Mucosa of gallbladder (tissue), 1 donor: ENCODE measurements around the gene DHX58. TPM values are rescaled to one million over a fixed set of nuclear protein-coding genes. Genes with fewer than 3 reads are reported as not detected.
"Not testable (repeated sequence)": the region's sequence is repeated elsewhere in the genome, so short reads cannot be mapped to it uniquely, and the experiment has no call there.

ENCODE experiments used
- DNase-seq: peaks from one replicate; pipeline ENCODE4 v3.0.0-alpha.2; 2020; ENCODE audit warnings: low spot score
- total RNA-seq: library from RNA; stranded (reverse); gene quantifications from one replicate; pipeline ENCODE4 v1.2.1, GENCODE V29; 2021
- donor health status: DM: no; HTN: no; CAD: no.

The DHX58 gene
- total RNA-seq = 26.8 TPM

DNA sequence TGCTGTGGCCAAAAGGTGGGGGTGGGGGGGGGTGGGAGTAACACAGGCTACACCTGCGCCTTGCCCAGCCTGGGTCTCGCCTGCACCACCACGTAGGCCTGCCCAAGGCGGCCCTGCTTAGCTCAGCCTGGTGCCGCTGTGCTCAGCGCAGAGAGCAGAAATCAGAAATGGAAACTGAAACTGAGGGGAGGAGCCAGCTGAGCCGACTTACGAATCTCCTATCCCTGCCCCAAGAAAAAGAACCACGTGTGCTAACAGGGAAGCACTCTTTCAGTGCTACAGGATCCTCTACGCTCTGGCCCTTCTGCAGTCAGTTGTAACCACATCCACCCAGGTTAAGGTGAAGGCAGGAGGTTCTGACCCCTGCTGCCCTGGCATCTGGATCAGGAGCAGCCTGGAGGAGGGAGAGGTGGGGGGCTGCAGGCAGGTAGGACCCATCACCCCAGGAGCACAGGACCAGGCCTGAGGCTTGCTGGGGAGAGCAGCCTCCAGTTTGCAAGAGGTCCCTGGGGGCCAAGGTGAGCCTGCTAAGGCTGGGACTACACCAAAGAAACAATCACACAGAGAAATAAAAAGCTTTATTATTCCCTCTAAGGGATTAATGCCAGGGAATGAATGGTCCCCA, at the start of gene DHX58:
Gene DHX58, minus strand, starts transcription at position 163 of the 625 bp plus-strand sequence. CDS start 822 bp downstream, outside the sequence.
- DNase-seq = peak; percentile 79

DNA sequence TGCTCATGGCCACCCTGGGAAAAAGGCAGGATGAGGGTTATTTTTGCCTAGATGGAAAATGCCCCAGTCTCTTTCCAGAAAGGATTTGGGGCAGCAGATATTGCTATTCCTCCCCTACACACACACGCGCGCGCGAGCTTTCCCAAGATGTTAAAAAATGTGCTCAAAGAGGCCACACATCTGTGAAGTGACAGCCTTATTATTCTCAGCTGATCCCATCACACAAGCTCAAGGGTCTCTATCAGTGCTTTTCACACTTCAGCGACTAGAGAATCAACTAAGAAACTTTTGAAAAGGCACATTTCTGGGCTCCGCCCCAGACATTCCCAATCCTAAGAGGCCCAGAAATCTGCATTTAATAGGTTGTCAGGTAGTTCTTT, 48.0 kb upstream of the DHX58 start:
- no peak for DNase-seq

DNA sequence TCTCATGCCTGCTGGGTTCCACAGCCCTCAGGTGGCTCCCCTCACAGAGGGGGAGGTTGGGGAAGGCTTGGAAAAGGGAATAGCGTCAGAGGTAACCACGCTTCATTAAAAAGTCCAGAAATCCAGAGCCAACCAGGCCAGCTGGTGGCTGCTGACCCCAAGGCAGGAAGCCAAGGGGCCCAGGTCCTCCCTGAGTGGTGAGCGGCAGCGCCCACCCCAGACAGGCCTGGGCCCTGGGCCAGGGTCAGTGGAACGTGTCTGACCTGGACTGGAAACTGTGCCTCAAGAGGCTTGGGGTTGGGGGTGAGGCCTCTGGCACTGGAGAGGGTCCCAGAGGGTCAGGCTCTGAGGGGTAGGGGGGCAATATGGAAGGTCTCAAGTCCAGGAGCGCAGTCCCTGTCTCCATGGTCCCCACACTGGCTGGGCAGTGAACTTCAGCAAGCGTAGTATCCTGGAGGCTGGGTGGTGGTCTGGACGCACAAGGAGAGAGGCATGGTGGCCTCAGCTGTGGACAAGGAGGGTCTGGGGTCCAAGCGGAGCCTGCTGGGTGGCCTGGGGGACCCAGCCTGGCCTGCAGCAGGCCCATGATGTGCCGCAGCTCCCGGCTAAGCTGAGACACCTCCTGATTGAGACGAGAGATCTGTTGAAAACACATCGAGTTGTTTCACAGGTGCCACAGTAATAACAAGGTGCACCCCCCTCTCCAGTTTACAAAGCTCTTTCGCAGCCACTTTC, 47.4 kb upstream of the DHX58 start:
- no peak for DNase-seq

DNA sequence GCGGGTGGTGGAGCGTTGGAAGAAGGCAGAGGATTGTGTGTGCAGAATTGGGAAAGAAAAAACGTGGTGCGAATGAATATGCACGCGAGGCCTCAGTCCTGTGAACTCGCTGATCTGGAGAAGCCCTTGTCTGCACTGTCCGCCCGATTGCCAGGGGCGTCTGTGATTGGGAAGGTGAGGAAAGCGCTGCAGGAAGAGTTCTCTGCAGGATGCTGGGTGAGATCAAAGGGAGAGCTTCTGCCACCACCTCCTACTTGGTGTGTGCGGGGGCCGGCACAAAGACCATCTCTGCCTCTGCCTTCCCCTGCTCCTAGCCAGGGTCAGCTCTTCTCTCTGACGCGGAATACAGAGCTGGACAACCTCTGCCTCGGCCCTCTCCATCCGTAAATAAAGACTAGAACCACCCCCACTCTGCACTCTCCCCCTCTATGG, 43.1 kb upstream of the DHX58 start:
- DNase-seq = no peak

DNA sequence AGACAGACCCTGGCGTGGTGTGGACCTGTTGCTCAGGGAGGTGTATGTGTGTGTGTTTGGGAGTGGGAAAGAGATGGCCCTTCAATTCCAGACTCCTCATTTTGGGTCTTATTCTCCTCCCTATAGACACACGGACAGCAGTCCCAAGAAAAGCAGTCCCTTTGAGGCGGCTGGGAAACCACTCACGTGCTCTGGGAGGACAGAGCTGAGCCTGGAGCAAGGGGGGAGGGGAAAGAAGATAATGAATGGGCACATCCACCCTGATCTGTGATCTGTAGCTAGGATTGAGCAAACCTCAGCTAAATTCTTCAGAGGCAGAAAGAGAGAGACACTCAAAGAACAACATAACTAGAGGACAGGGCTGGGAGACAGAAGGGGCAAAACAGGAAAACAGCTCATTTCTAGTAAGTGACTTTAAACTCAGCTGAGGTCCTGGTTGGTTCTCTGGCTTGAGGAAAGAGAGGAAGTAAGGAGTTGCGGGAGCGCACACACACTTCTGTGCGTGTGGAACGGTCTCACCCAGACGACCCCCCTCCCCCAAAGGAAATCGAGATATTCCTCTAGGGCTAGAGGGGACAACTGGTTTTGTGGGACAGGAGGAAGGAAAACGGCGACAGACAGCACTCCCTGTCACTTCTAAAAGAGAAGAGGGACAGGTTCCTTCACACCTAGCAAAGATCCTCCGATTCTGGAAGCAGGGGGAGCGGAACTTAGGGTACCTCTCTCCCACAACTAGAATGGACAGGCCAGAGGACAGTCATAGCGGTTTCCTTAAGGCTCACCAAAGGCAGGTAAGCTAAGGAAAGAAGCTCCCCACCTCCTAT, 41.6 kb upstream of the DHX58 start:
- no peak for DNase-seq

DNA sequence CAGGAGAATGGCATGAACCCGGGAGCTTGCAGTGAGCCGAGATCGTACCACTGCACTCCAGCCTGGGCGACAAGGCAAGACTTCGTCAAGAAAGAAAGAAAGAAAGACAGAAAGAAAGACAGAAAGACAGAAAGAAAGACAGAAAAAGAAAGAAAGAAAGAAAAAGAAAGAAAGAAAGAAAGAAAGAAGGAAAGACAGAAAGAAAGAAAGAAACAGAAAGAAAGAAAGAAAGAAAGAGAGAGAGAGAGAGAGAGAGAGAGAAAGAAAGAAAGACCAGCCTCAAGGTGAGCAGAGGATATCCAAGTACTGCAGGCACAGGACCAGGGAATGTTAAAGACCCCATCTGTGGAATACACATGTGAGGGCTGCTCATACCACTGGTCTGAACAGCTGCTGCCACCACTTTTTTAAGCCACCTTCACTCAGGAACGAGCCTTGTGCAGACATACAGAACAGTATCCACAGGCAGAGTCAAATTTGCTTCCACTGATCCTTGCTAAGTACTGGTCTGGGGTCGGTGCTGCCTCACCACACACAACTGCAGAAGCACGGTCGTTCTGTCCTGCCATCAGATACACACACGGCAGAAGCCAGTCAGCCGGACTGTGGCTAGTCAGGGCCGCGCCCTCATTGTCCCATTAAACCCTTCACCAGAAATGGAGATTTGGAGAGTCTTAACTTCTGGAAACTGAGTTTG, 34.5 kb upstream of the DHX58 start:
- DNase-seq = no peak

DNA sequence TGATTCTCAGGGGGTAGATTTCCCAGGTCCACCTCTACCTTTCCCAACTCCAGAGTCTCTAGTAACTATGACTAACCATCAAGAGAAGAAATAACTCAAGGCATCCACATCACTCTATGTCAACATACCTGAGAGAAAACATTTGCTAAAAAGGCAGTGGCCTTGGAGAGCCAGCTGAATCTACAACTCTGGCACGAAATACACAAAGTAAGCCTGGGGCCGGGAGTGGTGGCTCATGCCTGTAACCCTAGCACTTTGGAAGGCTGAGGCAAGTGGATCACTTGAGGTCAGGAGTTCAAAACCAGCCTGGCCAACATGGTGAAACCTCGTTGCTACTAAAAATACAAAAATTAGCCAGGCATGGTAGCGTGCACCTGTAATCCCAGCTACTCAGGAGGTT, 30.6 kb upstream of the DHX58 start:
- DNase-seq = not testable (repeated sequence)

DNA sequence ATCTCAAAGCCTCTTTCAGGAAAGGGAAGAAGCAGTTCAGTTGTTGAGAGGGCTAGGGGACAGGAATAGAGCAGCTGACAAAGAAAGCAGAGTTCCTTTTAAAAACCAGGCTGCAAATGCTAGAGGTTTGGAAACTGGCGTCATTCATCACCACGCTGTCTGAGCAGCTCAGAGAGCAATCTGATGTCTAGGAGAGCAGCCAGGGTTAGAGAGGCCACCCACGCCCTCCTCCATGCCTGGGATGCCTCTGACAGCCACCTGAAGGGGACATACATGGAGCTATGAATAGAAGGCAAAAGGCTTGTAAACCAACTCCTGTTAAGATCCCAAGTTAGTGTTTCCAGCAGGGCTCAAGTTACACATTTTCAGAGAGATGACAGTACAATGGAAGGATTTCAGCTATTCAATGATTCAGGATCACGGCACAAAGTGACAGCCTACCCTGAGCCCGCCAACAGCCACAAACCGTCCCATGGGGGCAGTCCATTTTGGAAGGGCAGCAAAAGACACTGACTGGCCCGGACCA, 29.9 kb upstream of the DHX58 start:
- DNase-seq = no peak

DNA sequence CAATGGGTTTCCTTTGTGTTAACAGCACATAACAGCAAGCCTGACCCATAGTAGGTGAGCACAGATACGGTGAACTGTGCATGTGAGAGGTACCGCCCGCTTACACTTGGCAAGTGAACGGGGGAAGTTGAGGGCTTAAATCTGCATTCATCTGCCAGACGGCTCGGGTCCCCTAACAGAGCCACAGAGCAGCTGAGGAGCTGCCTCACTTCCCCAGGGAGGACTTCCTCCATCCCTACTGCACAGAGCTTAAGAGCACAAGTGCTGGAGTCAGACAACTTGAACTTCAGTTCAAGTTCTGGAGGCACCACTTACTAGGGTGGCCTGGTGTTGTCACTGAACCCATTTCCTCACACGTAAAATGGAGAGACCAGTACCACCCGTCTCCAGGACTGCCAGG, 28.9 kb upstream of the DHX58 start:
- no peak for DNase-seq

DNA sequence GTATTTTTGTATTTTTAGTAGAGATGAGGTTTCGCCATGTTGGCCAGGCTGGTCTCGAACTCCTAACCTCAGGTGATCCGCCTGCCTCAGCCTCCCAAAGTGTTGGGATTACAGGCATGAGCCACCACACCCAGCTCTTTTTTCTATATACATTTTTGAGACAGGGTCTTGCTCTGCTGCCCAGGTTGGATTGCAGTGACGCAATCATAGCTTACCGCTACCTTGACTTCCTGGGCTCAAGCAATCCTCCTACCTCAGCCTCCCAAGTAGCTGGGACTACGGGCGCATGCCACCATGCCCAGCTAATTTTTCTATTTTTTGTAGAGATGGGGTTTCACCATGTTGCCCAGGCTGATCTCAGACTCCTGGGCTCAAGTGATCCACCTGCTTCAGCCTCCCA, 28.2 kb upstream of the DHX58 start:
- not testable (repeated sequence) for DNase-seq

DNA sequence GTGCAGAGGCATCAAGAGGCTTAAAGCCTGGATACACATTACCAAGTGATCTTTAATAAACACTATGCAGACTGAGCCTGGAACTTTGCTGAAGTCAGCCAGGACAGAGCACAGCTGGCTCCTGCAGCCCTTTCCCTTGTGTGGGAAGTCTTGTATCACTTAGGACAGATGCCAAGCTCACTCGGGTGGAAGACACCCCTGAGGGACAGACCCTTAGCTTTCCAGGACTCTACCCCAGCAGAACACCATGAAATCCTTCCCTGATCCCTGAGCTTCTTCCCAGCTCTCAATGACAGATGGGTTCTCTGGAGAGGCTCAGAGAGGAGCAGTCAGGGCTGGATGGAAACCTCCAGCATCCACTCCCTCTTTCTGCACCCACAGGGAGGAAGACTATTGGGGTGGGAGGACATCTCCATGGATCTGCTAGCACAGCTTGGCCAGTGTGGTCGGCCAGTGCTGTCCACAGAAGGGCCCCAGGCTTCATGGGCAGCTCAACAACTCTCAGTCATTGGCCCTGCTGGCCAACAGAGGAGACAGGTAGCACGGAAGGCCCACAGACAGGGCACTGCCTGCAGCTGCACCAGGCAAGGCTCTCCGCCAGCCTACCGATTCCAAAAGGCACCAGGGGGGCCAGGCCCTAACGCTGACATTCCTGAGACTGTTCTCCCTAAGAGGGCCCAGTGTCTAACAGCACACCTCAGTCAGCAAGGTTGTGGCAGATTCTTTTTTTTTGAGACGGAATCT, 26.4 kb upstream of the DHX58 start:
- DNase-seq = no peak

DNA sequence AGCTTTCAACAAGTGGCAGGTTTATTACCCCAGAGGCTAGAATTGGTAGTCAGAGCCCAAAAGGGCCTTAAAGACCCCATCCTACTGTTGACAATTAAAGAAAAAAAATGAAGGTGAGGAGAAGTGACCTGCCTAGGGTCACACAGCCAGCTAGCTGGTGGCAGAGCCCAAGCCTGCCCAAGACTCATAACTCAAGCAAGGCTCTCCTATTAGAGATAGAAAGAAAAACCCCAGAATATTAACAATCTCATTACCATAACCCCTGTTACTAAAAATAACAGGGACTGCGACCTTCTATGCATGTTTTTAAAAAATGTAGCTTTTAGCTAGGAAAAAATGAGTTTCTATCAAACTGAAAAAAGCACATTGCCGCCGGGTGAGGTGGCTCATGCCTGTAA, 24.1 kb upstream of the DHX58 start:
- DNase-seq = no peak

DNA sequence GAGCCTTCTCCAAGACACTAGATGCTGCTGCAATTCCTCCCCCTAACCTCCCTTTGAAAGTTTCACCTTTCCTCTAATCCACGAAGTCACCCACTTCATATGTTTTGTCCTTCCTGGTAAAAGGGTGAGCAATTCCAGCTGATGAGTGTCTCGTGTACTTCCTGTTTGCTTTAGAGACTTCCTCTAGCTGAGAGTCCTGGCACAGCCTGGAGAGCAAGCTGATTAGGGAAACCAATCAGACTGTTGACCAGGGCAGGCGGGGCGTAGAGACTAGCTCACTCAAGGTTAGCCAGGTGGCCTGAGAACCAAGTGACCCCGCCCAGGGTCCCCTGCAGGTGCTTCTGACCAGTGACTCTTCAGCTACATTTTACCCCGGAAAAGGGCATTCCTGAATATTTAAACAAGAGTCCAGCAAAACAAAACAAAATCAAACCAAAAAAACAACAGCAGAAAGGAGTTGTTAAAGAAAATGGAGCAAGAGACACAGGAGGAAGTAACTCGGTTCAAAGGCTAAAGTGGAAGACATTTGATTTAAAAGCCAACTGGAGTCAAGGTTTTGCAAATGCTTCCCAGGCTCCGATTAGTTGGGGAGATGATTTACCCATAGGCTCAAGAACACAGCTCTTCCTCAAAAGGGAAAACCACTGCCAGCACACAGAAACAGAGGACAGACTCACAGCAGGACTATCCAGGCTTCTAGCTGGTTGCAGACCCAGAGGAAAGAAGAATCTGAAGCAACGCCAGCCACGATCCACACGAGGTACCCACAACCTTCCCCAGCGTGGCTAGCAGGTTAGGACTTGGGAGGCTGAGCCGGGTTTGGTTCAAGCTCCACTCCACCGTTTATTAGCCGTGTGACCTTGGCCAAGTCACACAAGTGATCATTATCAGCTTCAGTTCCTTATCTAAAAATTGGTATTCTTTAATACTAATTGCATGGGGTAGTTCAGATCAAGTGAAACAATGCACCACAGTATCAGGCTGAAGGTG, 23.4 kb upstream of the DHX58 start:
- DNase-seq = peak; percentile 87

DNA sequence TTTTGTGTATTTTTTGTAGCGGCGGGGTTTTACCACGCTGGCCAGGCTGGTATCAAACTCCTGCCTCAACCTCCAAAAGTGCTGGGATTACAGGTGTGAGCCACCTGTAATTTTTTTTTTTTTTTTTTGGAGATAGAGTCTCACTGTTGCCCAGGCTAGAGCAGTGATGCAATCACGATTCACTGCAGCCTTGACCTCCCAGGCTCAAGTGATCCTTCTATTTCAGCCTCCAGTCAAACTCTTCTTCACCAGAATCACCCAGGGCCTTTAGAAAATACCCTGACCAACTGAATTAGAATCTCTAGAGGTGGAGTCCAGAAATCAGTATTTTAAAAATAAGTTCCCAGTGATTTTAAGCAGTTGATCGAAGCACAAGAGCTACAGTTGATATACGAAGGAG, 22.6 kb upstream of the DHX58 start:
- DNase-seq = no peak

DNA sequence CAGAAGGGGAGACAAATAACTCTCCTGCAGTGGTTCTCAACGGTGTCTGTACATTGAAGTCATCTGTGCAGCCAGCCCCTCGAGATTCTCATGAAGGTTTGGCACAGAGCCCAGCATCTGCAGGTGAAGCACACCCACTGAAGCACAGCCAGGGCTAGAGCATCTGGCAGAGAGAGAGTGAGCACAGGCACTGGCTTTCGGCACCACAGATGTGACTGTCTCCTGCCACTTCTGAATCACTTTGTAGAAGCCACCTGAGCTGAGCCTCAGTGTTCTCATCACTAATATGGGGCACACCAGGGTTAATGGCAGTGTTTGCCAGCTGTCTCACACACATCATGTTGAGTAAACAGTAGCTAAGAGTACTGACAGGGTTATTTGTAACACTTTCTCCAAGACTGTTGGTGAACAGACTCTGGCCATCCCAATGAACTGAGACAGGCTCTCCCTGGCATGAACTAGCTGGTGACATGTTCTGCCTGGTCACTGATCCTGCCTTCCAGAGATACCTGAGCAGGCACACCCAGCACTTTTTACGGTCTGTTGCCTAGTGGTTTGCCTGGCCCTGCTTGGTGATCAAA, 21.0 kb upstream of the DHX58 start:
- no peak for DNase-seq

DNA sequence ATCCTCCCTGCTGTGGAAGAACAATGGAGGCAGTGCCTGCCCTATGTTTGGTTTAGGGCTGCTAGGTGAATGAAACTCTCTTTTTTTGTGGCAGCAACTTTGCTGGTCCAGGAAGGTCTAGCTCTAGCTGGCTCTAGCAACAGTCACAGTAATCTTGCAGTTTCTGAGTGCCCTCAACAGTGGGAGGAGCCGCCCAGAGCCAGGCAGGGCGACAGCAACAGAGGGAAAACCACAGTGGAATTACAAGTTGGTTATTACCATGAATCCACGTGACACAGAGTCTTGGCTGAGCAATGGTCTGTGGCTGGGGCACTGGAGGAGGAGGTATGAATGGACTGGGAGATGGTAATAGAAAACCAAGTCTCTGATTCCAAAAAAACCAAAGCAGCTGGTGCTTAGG, 20.4 kb upstream of the DHX58 start:
- peak; percentile 56 for DNase-seq

DNA sequence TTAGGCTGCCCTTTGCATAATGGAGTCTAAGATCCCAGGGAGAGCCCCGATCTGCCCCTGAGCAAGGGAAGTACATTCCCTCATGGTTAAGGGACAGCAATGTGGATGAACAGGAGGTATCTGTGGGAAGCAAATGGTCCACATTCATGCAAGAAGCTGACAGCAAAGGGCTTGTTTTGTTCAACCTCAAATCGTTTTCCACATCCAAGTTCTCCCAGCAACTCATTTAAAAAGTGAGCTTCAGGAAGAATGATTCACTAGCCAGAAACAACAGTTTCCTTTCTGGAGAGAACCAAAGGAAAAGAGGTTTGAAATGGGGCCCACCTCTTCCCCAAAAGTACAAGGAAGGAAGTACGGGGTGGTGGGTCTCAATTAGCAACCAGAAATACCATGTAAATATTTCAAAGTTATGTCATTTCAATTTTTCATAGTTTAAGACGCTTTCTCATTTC, 19.5 kb upstream of the DHX58 start:
- no peak for DNase-seq

DNA sequence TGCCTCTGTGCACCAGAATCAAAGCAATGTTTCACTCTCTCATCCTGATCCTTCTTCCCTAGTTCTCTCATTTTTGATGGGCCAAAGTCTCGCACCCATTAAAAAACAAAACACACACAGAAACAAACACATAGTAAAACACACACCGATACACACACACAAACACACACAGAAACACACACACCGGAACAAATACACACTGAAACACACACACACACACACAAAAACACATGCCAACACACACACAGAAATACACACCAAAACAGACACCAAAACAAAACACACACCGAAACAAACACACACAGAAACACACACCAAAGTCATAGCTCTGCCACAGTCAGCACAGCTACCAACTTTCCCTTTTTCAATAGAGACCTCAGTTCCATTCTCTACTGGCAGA, 18.7 kb upstream of the DHX58 start:
- no peak for DNase-seq

DNA sequence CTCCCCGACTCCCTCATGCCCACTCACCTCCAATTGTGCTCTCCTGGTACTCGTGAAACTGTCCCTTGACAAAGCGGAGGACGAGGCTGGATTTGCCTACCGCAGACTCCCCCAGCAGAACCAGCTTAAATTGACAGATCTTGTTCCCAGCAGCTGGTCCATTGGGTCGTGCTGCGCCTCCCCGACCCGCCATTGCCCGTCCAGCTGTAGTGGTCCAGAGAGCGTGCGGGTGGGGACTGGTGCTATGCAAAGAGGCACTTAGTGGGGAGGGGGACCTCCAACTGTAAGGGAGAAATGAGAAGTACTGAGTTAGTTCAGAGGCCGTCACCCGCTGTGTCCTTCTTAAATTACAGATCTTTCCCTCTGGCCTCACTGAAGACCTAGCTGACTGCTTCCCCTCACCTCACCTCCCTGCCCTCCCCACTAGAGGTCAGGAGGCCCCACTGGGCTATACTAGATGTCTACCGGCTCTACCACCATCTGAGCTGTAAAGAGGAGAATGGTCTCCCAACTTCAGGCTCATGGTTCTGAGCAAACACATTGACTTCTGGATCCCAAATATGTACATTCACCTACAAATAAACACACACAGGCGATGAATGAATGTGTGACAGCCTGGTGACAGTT, 17.9 kb upstream of the DHX58 start:
- no peak for DNase-seq
